Measurements from ENCODE around the gene PRKAR1B.

Gene PRKAR1B

DNA sequence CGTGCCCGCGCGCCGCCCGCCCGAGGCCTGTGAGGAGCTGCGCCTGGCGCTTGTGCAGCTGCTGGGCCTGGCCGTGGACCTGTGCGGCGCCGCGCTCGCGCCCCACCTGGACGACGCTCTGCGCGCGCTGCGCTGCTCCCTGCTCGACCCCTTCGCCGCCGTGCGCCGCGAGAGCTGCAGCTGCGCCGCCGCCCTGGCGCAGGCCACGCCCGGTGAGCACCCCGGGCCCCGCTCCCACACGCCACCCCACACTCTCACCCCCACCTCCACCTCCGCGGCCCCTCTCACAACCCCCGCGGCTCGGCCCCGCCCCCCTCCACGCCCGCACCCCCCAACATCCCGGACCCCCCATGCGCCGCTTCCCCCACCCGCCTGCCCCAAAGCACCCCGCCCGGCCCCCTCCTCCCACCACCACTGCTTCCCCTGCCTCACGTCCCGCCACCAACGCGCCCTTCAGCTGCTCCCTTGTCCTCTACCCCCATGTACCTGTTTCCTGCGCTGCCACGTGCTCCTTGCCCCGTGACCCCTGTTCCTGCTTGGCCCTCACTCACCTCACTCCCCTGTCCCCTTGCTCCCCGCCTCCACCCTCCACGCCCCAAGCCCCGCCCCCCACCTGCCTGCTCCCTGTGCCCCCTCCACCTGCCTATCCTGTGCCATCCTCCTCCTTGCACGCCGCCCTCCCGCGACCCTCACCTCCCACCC lies at the start of gene PRKAR1B:
TSS of gene PRKAR1B (minus strand) at position 178 of the 702 bp plus-strand sequence. CDS start 15,776 bp downstream, outside the sequence.
- DNase-seq = no peak

DNA sequence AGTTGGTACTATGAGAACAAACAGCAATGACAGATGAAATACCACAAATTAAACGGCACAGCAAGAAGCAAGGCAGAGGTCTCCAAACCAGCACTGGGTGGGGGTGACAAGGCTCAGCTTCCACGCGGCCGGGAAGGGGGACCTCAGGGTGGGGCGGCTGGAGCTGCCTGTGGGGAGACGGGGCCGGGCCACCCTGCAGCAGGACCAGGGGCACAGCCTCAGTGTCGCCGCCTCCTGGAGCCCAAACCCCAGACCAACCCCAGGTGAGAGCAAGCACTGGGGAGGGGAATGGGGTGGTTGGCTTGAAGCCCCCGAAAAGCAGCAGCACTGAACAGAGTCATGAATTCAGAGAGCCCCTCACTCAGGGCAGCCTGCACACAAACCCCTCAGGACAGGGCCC lies 49.3 kb upstream of the PRKAR1B start:
- no peak for DNase-seq

DNA sequence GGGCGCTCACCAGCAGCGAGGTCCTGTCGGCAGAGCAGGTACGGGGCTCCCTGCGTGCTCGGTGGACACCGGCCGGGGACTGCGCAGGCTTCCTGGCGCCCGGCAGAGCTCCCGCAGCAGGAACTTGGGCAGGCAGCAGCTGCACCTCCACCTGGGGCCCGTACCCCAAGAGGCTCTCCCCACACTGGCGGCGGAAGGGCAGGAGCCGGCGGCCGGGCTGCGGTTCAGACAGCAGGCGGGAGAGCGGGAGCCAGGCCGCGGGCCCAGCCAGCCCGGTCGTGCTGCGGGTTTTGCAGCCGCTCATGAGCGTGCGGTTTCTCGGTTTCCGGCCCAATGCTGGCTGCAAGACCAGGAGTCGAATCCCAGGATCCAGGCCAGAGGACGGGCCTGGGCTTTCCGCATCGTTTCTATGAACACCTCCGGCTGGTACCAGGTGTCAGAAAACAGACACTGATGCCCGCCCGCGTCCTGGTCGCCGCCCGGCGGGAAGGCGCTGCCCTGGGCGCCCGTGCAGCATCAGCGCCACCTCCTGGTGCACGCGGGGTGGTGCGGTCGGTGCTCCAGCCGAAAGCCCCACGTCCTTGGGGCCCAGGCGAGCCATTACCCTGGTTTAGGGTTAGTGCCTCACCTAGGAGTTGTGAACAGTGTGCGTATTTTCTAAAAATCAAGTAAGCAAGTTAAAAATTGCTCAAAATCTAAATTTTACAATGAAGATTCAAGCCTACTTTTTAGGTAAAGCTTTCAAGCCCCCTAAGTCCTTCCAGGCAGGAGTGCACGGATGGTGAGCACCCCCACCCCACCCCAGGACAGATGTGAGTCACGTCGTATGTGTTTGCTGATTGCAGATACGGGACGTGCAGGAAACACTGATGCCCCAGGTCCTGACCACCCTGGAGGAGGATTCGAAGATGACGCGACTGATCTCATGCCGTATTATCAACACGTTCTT lies 47.4 kb upstream of the PRKAR1B start:
- DNase-seq = peak; percentile 62

DNA sequence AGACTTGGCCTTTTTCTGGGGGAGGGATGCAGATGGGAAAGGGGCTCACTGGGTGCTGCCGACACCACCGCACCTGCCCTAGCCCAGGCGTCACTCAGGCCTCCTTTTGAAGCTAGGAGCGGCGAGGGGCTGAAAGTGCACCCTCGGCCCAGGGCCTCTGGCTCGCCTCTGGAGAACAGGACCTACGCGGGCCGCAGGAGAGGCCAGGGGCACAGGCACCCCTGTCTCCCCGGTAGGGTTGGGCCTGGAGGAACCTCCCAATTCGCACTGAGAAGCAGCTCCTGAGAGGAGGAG lies 46.5 kb upstream of the PRKAR1B start:
- no peak for DNase-seq

DNA sequence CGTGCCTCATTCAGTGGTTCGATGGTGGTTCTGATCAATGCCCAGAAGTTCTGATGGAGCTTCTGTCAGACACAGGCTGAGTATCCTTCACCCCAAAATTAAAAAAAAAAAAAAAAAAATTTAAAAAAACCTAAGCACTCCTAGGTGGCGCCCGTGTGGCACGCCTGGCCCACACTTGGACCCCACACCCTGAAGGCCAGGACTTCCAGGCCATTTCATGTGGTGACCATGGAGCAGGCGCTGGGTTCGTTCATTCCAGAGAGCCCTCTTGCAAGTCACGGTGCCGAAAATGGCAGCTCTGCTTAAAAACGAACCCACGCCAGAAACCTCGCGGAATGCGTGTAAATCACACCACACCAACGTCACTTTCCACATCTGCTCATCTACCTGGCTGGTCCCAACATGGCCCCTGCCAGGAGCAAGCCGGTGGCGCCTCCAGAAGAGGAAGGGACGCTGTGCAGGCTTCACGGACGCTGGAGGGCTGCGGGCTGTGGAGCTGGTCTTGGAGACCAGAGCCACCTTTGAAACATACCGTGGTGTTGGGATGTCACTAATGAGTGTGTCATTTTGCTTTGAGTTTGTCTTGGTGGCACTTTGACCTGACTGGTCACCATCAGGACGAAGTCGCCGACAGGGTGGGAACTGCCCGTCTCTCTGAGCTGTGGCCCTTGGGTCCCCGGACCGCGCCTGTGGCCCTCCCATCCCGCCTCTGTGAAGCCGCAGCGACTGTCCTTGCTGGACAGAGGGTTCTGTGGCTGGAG lies 46.0 kb upstream of the PRKAR1B start:
- no peak for DNase-seq

DNA sequence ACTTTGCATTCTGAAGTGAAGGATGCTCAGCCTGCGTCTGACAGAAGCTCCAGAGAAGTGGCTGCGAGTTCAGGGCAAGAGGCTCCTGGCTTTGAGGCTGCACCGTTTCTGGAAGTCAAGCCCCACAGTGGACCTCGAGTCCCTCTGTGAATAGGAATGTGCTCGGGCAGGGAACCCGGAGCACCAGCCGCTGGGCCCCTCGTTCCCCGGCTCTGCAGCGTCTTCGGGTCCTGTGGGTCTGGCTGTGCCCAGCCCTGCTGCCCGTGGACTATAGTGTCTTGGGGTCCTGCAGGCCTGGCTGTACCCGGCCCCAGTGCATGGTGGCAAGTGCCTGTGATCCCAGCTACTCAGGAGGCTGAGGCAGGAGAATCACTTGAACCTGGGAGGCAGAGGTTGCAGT lies 45.3 kb upstream of the PRKAR1B start:
- no peak for DNase-seq

DNA sequence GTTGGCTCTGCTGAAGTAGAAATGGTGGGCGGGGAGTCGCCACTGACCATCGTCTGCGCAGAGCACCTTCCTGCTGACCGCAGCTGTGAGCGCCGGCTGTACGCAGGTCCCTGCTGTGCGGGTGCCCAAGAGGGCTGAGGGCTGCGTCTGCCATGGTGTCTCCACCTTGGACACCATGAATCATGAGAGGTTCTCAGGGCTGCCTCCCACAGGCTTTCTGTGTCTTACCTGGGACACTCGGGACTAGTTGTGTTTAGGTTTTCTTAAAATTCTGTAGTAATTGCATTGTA lies 44.9 kb upstream of the PRKAR1B start:
- no peak for DNase-seq

DNA sequence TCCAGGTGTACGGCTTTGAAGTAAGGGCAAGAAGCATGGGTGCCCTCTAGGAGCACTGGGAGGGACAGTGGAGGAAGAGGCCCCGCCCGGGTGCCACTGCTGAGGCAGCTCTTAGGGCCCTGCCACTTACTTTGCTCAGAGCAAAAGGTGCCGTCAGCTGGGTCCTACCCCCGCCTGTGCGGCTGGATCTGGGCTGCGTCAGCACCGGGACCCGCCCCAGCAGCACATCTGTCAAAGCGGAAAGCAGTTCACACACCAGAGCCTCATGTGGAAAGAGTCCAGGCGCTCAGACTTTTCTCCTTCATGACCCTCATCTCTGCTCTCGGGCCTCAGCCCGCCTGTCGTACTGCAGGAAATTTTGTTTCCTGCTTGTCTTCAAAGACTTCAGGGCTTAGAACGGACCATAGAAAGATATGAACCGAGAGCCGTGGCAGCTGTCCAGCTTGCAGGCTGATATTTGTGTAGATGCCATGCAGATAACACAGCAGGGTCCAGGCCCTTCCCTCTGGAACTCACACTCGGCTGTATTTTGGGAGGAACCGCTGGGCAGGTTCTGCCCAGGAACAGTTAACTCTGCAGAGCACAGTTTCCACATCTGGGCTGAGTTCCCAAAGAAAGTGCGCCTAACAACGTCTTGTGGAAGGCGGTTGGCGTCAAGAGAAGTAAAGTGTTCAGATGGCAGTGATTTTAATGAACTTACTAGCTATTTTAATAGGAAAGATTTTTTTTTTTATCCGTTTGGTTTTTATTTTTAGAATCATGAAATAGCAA lies 44.3 kb upstream of the PRKAR1B start:
- DNase-seq = no peak

DNA sequence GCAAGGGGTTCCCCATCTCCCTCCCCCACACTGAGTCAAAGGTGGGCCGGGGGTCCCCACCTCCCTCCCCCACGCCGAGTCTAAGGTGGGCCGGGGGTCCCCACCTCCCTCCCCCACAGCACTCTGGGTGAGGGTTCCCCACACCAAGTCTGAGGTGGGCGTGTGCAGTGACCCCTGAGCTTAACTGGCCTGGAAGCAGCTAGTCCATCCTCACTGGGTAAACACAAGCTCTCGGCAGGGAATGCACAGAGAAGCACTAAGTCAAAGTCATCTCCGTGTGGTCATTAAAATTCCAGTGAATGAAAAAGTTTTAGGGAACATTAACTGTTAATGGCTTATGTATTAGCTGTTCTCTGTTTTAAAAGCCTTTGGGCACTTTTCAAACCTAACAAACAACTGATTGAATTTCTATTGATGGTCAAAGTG lies 43.7 kb upstream of the PRKAR1B start:
- DNase-seq = no peak

DNA sequence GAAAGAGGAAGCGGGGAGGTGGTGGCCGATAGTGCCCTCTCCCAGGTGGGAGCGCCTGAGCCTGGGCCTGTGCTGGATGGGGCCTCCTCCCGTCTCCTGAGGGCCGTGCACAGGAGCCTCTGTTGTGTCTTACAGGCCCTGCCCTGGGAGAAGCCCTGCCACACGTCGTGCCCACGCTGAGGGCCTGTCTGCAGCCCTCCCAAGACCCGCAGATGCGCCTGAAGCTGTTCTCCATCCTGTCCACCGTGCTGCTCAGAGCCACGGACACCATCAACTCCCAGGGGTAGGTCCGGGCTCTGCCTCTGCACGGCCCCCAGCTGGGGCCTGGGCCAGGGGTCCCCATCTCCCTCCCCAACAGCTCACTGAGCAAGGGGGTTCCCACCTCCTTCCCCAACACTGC lies 43.3 kb upstream of the PRKAR1B start:
- no peak for DNase-seq

DNA sequence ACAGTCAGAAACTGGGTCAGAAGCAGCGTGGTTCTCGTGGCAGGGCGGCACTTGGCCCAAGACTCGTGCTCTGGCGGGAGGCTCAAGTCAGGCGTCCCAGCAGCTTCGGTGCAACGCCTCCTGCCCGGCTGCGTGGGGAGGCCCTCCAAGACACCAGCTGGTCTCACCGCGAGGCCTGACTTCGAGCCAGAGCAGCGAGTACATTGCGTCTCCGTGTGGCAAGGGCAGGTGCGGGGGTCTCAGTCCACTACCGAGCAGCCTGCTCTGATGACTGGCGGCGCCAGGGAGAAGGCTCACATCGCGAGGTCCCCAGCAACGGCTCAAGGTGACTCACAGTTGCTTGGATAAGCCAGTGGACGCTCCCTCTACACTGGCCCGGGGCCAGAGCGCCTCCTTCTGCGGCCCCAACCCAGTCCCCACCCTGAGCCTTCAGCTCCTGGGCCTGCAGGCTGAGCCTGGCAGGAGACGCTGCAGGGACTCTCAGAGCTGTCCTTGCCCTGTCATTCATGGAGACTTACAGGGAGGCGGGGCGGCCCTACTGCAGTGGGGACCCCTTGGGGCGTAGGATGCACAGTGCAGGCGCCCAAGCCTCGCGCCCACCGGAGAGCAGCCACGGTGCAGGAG lies 41.9 kb upstream of the PRKAR1B start:
- DNase-seq = no peak

DNA sequence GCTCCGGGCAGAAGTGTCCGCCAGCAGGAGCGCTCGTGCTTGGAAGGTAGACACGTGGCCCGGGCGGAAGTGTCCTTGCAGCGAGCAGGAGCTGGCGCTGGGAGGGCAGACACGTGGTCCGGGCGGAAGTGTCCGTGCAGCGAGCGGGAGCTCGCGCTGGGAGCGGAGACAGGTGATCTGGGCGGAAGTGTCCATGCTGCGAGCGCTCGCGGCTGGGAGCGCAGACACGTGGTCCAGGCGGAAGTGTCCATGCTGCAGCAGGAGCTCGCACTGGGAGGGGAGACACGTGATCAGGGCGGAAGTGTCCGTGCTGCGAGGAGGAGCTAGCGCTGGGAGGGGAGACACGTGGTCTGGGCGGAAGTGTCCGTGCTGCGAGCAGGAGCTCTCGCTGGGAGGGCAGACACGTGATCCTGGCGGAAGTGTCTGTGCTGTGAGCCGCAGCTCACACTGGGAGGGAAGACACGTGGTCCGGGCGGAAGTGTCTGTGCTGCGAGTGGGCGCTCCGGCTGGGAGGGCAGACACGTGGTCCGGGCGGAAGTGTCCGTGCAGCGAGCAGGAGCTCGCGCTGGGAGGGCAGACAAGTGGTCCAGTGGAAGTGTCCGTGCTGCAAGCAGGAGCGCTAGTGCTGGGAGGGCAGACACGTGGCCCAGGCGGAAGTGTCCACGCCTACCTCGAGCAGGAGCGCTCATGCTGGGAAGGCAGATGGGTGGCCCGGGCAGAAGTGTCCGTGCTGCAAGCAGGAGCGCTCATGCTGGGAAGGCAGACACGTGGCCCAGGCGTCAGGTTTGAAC lies 41.1 kb upstream of the PRKAR1B start:
- DNase-seq = peak; percentile 99

DNA sequence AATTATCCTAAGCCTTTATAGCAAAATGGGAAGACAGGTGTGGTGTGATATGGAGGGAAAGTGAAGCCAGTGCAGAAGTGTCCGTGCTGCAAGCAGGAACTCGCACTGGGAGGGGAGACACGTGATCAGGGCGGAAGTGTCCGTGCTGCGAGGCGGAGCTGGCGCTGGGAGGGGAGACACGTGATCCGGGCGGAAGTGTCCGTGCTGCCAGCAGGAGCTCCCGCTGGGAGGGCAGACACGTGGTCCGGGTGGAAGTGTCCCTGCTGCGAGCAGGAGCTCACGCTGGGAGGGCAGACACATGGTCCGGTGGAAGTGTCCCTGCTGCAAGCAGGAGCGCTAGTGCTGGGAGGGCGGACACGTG lies 40.5 kb upstream of the PRKAR1B start:
- peak; percentile 86 for DNase-seq

DNA sequence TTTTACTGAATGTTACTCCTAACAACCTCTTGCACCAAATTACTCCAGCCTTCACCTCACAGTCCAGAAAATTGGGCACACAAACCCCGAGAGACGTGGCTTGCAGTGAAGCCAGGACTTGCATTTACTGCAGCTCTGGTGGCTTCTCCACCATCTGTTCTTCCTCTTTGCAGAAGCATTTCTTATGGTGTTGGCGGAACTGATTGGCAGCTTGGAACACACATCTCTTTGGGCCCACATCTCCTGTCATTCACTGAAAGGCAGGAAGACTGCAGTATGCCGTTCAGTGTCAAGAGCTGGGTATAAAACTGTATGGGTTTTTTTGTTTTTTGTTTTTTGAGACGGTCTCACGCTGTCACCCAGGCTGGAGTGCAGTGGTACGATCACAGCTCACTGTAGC lies 38.3 kb upstream of the PRKAR1B start:
- DNase-seq = no peak

DNA sequence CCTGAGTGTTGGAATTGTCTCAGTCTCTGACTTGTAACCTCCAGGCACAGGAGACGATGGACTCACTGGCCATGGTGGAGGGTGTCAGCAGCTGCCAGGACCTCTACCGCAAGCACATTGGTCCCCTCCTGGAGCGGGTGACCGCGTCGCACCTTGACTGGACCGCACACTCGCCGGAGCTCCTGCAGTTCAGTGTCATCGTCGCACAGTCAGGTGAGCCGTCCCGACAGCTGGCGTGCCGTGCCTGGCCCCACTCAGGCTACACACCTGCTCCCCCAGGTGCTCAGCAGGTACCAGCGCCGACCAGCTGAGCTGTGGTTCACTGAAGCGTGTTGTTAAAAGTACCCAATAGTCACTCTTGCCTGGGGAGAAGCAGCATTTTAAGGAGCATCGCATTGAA lies 36.7 kb upstream of the PRKAR1B start:
- no peak for DNase-seq

DNA sequence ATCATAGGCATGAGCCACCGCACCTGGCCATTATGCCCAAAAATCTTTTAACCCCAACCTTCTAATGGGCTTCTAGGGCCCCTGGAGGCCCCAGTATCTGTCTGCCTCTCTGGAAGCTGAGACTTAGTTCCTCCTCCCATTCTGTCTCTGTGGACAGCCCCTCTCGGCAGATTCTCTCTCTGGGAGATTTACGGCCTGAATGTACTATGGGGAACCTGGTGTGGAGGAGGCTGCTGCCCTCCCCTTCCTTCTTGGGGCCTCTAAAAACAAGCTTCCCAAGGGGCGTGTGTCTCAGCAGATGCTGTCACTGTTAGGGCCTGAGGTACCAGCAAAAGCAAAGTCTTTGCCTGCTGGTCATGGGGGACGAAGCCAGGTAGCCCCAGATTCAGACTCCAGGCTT lies 35.8 kb upstream of the PRKAR1B start:
- DNase-seq = no peak

DNA sequence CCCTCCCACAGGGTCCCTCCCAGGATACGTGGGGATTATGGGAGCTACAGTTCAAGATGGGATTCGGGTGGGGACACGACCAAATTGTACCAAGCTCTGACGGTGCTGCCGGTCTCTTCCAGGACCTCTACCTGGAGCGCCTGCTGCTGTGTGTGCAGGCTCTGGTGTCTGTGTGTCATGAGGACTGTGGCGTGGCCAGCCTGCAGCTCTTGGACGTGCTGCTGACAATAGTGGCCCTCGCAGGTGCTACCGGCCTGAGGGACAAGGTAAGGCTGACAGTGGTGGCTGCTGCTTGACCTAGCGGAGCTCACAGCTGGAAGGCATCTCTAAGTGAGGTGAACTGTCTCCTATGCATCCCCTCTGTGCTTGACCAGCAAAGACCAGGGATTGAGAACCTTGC lies 34.5 kb upstream of the PRKAR1B start:
- no peak for DNase-seq

DNA sequence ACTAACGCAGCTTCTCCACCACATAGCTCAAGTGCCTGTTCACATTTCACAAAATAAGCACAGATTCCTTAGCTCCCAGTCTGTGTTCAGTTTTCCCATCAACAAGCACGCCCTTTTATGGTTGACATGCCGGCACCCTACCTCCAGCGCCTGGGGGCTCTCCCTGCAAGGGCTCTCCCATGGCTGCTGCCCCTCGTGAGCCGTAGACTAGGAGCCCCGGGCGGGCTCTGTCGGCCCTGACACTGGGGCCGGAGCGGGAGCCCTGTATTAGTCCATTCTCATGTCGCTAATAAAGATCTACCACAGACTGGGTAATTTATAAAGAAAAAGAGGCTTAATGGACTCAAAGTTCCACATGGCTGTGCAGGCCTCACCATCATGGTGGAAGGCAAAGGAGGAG lies 34.0 kb upstream of the PRKAR1B start:
- no peak for DNase-seq

DNA sequence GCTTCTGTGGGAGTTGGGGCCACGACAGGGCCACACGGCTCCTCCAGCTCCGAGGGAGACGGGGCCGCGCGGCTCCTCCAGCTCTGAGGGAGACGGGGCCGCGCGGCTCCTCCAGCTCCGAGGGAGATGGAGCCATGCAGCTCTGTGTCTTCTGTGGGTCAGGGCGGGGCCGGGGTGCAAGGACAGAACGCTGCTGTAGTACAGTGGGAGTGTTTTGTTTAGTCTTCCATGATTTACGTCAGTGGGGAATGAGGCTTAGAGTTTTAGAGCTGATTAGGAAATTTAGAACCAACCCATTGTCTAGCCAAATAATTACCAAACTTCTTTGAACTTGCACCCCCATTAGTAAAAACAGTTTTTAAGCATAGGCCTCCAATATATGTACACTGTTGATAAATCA lies 32.9 kb upstream of the PRKAR1B start:
- no peak for DNase-seq

DNA sequence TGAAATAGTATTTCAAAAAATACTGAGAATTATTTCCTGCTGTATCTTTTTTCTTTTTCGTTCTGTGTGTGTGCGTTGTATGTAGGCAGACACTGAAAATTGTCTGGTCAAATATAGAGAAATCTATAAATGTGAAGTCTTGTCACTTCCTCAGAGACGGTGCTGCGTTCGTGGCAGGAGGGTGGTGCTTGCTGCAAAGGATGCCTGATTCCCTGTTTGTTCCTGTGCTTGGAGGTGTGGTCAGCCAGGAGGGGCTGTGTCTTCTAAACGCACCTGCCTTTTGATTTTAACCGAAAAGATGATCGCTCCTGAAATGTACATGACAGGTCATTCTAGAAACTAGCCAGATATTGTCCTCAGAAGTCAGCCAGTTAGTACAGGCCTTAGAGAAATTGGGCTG lies 32.5 kb upstream of the PRKAR1B start:
- no peak for DNase-seq

DNA sequence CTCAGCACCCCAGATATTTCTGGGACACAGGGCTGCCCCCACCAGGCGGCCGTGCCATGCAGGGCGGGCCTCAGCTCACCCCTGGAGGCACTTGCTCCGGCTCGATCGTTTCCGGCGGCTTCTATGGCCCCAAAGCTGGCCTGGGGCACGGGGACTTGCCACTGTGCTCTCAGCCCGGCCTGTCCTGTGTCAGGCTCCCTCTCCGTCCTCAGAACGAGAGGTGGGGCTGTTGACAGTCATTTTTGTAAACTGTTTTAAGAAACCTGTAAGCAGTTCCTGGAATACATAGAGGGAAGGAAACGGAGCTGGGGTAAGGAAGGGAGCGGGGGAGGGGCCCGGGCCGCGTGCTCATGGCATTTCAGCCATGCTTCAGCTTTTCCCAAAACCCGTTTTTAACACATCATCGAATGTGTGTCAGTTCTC lies 30.7 kb upstream of the PRKAR1B start:
- no peak for DNase-seq

All from NCI-H1048 (cell line).